H1 (cell line): ENCODE measurements around the gene CTPS1. TPM values are rescaled to one million over a fixed set of nuclear protein-coding genes. Genes with fewer than 3 reads are reported as not detected.
A peak's percentile ranks its signal among the peaks of the same experiment; 100 is the strongest.

ENCODE experiments used
- CTCF ChIA-PET: fragments of 300-600 bp; sonication (Branson Sonifier 250); formaldehyde crosslinking; loops from one replicate; lab custom pipeline; 2021; ENCODE audit not compliant: partially characterized antibody; lab: Charles Lee
- POLR2A ChIA-PET: fragments of 300-600 bp; sonication (Branson Sonifier 250); formaldehyde crosslinking; loops from one replicate; lab custom pipeline; 2021; ENCODE audit warnings: inconsistent platforms; ENCODE audit not compliant: partially characterized antibody; lab: Charles Lee
- DNase-seq, 2 experiments: peaks; one replicate each; pipeline versions ENCODE4 v3.0.0 to v3.0.0-alpha.2; 2010 to 2022; ENCODE audit warnings: low spot score in 2 of 2, low read depth in 1 of 2, mixed read lengths in 1 of 2
- FAIRE-seq: peaks from 2 replicates; lab custom pipeline; 2011; peaks lifted over from hg19 to GRCh38; lab: Jason Lieb, UNC
- H2AFZ ChIP-seq: 2 replicates; pipeline ENCODE4 v1.8.1; 2012; ENCODE audit warnings: low read length, inconsistent platforms
- H2AK5ac ChIP-seq: 2 replicates; pipeline ENCODE4 v1.6.1; 2013; ENCODE audit warnings: low read depth, low read length
- H2BK120ac ChIP-seq: replicated peaks from 2 replicates; pipeline ENCODE3; 2013; ENCODE audit warnings: low read depth, low read length, inconsistent platforms
- H2BK12ac ChIP-seq: 2 replicates; pipeline ENCODE4 v1.6.1; 2013; ENCODE audit warnings: low read depth, low read length
- H2BK15ac ChIP-seq: 2 replicates; pipeline ENCODE4 v1.6.1; 2013; ENCODE audit warnings: low read length
- H2BK20ac ChIP-seq: 2 replicates; pipeline ENCODE4 v1.6.1; 2013; ENCODE audit warnings: low read length
- H2BK5ac ChIP-seq: 2 replicates; pipeline ENCODE4 v1.6.1; 2013; ENCODE audit warnings: low read depth, low read length
- H3K14ac ChIP-seq: 2 replicates; pipeline ENCODE4 v1.6.1; 2013; ENCODE audit warnings: inconsistent platforms; ENCODE audit not compliant: insufficient read length
- H3K18ac ChIP-seq: 2 replicates; pipeline ENCODE4 v1.6.1; 2013; ENCODE audit warnings: low read length; ENCODE audit errors: extremely low read depth
- H3K23ac ChIP-seq: 2 replicates; pipeline ENCODE4 v1.6.1; 2013; ENCODE audit warnings: inconsistent platforms; ENCODE audit not compliant: insufficient read length
- H3K23me2 ChIP-seq: 2 replicates; pipeline ENCODE4 v1.6.1; 2013; ENCODE audit warnings: low read depth, low read length
- H3K27ac ChIP-seq: 2 replicates; pipeline ENCODE4 v1.6.1; 2011; ENCODE audit warnings: low read depth, low read length, inconsistent platforms
- H3K27me3 ChIP-seq, 4 experiments: replicated peaks in 1 of 4; 1 replicate in 1 of 4; 2 replicates in 3 of 4; pipeline versions ENCODE4 v1.6.1 to v1.8.1; 2011 to 2013; ENCODE audit warnings: low read length in 3 of 4, mild to moderate bottlenecking in 3 of 4, inconsistent platforms in 2 of 4, mixed read lengths in 2 of 4, moderate library complexity in 1 of 4; ENCODE audit not compliant: control insufficient read depth in 3 of 4, insufficient read depth in 3 of 4; ENCODE audit errors: extremely low read depth in 1 of 4
- H3K36me3 ChIP-seq, 4 experiments: 2 replicates each; pipeline versions ENCODE4 v1.6.1 to v1.8.1; 2011 to 2013; ENCODE audit warnings: mild to moderate bottlenecking in 4 of 4, low read length in 3 of 4, moderate library complexity in 2 of 4, control low read depth in 1 of 4, inconsistent platforms in 1 of 4; ENCODE audit not compliant: insufficient read depth in 4 of 4, control insufficient read depth in 2 of 4
- H3K4ac ChIP-seq: replicated peaks from 2 replicates; pipeline ENCODE3; 2013; ENCODE audit warnings: low read length, low read depth, mixed read lengths, inconsistent platforms; ENCODE audit not compliant: insufficient read length
- H3K4me1 ChIP-seq, 4 experiments: replicated peaks in 1 of 4; 1 replicate in 1 of 4; 2 replicates in 3 of 4; pipeline versions ENCODE4 v1.6.1 to v1.8.1; 2011 to 2013; ENCODE audit warnings: low read length in 3 of 4, inconsistent platforms in 2 of 4, mixed read lengths in 1 of 4; ENCODE audit not compliant: insufficient read depth in 4 of 4, control insufficient read depth in 3 of 4
- H3K4me2 ChIP-seq, 2 experiments: 2 replicates each; pipeline versions ENCODE4 v1.6.1 to v1.8.1; 2011 to 2013; ENCODE audit warnings: low read depth in 2 of 2, low read length in 2 of 2, control low read depth in 1 of 2, inconsistent platforms in 1 of 2, mild to moderate bottlenecking in 1 of 2; ENCODE audit not compliant: insufficient read depth in 1 of 2
- H3K4me3 ChIP-seq, 4 experiments: fragments of 200-600, 300-600 bp in 1 of 4; sonication (generic), shearing (Covaris generic), sonication (Bioruptor Twin) in 1 of 4; 2 replicates each; pipeline versions ENCODE4 v1.5.1 to v1.8.1; 2011 to 2016; ENCODE audit warnings: low read length in 4 of 4, low read depth in 3 of 4, control low read depth in 2 of 4, inconsistent platforms in 2 of 4, mild to moderate bottlenecking in 2 of 4, mixed read lengths in 1 of 4, moderate library complexity in 1 of 4; ENCODE audit not compliant: insufficient read depth in 2 of 4; ENCODE audit errors: extremely low read depth in 1 of 4
- H3K56ac ChIP-seq: replicated peaks from 2 replicates; pipeline ENCODE3; 2013; ENCODE audit warnings: low read depth, mild to moderate bottlenecking, mixed read lengths, low read length, inconsistent platforms; ENCODE audit not compliant: insufficient read length
- H3K79me1 ChIP-seq: 2 replicates; pipeline ENCODE4 v1.6.1; 2013; ENCODE audit warnings: low read depth, low read length, control low read depth
- H3K79me2 ChIP-seq, 2 experiments: 2 replicates each; pipeline versions ENCODE4 v1.6.1 to v1.8.1; 2012 to 2013; ENCODE audit warnings: low read length in 2 of 2, mild to moderate bottlenecking in 2 of 2, inconsistent platforms in 1 of 2; ENCODE audit not compliant: insufficient read depth in 2 of 2, control insufficient read depth in 1 of 2
- H3K9ac ChIP-seq, 4 experiments: replicated peaks in 1 of 4; 1 replicate in 1 of 4; 2 replicates in 3 of 4; pipeline versions ENCODE4 v1.6.1 to v1.8.1; 2011 to 2013; ENCODE audit warnings: low read depth in 3 of 4, low read length in 3 of 4, control low read depth in 2 of 4, mild to moderate bottlenecking in 2 of 4, moderate library complexity in 2 of 4, inconsistent platforms in 1 of 4; ENCODE audit errors: extremely low read depth in 1 of 4
- H3K9me3 ChIP-seq, 2 experiments: 2 replicates each; pipeline versions ENCODE4 v1.6.1 to v1.8.1; 2012 to 2013; ENCODE audit warnings: mild to moderate bottlenecking in 2 of 2, moderate library complexity in 2 of 2, control low read depth in 1 of 2, inconsistent platforms in 1 of 2, low read depth in 1 of 2, low read length in 1 of 2, mixed read lengths in 1 of 2; ENCODE audit not compliant: insufficient read depth in 2 of 2
- H4K20me1 ChIP-seq, 2 experiments: replicated peaks in 1 of 2; 2 replicates each; pipeline versions ENCODE3 to v1.8.1; 2011 to 2013; ENCODE audit warnings: inconsistent platforms in 2 of 2, low read length in 2 of 2, mild to moderate bottlenecking in 1 of 2; ENCODE audit not compliant: insufficient read depth in 2 of 2, control insufficient read depth in 1 of 2
- H4K5ac ChIP-seq: 2 replicates; pipeline ENCODE4 v1.6.1; 2013; ENCODE audit warnings: low read length, low read depth, mixed read lengths, inconsistent platforms; ENCODE audit not compliant: insufficient read length
- H4K8ac ChIP-seq: 2 replicates; pipeline ENCODE4 v1.8.0; 2013; ENCODE audit warnings: mild to moderate bottlenecking, moderate library complexity, low read length, inconsistent platforms; ENCODE audit not compliant: insufficient read depth; ENCODE audit errors: extremely low read depth
- H4K91ac ChIP-seq: replicated peaks from 2 replicates; pipeline ENCODE3; 2013; ENCODE audit warnings: low read length, mixed read lengths, inconsistent platforms; ENCODE audit not compliant: insufficient read length
- CTCF ChIP-seq, 3 experiments: IDR thresholded peaks; 1 replicate in 2 of 3; 2 replicates in 1 of 3; pipeline versions ENCODE4 v1.5.1 to v1.6.1; 2011; ENCODE audit warnings: low read length in 3 of 3, mild to moderate bottlenecking in 3 of 3, inconsistent platforms in 2 of 3, low read depth in 1 of 3, moderate library complexity in 1 of 3; ENCODE audit not compliant: insufficient read depth in 1 of 3; ENCODE audit errors: control extremely low read depth in 1 of 3
- HDAC2 ChIP-seq, 2 experiments: fragments of 300-600 bp in 1 of 2; sonication (generic) in 1 of 2; IDR thresholded peaks; 2 replicates each; pipeline ENCODE4 v1.6.1; 2011 to 2012; ENCODE audit warnings: low read depth in 2 of 2, low read length in 2 of 2, mild to moderate bottlenecking in 2 of 2, moderate library complexity in 2 of 2, borderline replicate concordance in 1 of 2, inconsistent platforms in 1 of 2
- KDM1A ChIP-seq: fragments of 200-600, 300-600 bp; sonication (generic); IDR thresholded peaks from 2 replicates; pipeline ENCODE4 v1.7.1; 2016; ENCODE audit warnings: mild to moderate bottlenecking, low read length, borderline replicate concordance
- RAD21 ChIP-seq, 2 experiments: IDR thresholded peaks in 1 of 2; conservative IDR thresholded peaks in 1 of 2; 2 replicates each; pipeline ENCODE4 v1.6.1; 2011; ENCODE audit warnings: low read depth in 2 of 2, low read length in 2 of 2, improper control_type of control experiment in 1 of 2, inconsistent platforms in 1 of 2, mild to moderate bottlenecking in 1 of 2, moderate library complexity in 1 of 2
- WGBS, 2 experiments: shearing (Covaris generic) in 1 of 2; methylation state at CpG; one replicate each; pipeline versions ENCODE4 v1.1.6 to v1.1.7; 2013 to 2015; ENCODE audit warnings: low lambda C conversion rate in 2 of 2, mixed read lengths in 2 of 2, inconsistent platforms in 1 of 2, low coverage in 1 of 2, missing lambda C conversion rate in 1 of 2; ENCODE audit not compliant: insufficient replicate concordance in 2 of 2, insufficient coverage in 1 of 2, insufficient read length in 1 of 2; ENCODE audit errors: extremely low coverage in 1 of 2, missing lambda C conversion rate in 1 of 2; 5-methylcytosine and 5-hydroxymethylcytosine counted together
- polyA plus RNA-seq, 7 experiments: library from polyadenylated mRNA; depleted of rRNA in 3 of 7; stranded (reverse) in 5 of 7; unstranded in 2 of 7; fragments of >200 nt in 5 of 7; fragments of 200-250 nt in 2 of 7; gene quantifications; 1 replicate in 5 of 7; 2 replicates in 1 of 7; 4 replicates in 1 of 7; pipeline versions ENCODE4 v1.2.1 to v1.2.3, GENCODE V29; 2011 to 2013; ENCODE audit warnings: missing spikeins in 2 of 7, mixed read lengths in 2 of 7
- total RNA-seq: library from RNA; stranded (reverse); fragmentation: NEBNext Ultra II Directional; extraction: Animal tissue kit (Norgen Biotek cat#: 25700); gene quantifications from 2 replicates; pipeline ENCODE4 v1.2.1, GENCODE V29; 2021

Gene CTPS1
- total and polyA plus RNA-seq, 2 of the 8 experiments (the other 6 are each of a cell fraction or from before 2014, with no cell fraction given): 35.5 to 103 TPM

GRCh38 chr1:41023279-41023990, 43.9 kb downstream of the CTPS1 start:
- ChIA-PET CTCF (interaction anchor here (0.6 to 4.1 kb wide), 12 partner anchors 8 to 230 kb away, joined by 3 to 20 read pairs (median 4); no protein-coding TSS in a partner anchor), POLR2A (interaction anchor here (1.1 to 3.2 kb wide), 9 partner anchors 7 to 57 kb away, joined by 3 to 17 read pairs (median 7); partner anchors contain the start of gene CTPS1)
- H3K9ac ChIP-seq: no peak overlapping the region
- H3K27me3 ChIP-seq: peaks cover 0 to 13% (median 6%) of the 10 kb centered on the region in 4 experiments; a peak in 5 of 7 replicates
- H4K5ac ChIP-seq: no peak overlapping the region
- no peak overlapping the region for H3K4ac ChIP-seq
- no peak overlapping the region for H2BK5ac ChIP-seq
- H4K20me1 ChIP-seq: peaks cover 4 to 6% of the 10 kb centered on the region in 2 experiments
- DNase-seq: no peak
- peaks cover 0 to 7% (median 4%) of the 10 kb centered on the region in 4 experiments; a peak in 4 of 7 replicates for H3K4me1 ChIP-seq
- no peaks in the 10 kb centered on the region for H3K9me3 ChIP-seq
- H4K91ac ChIP-seq: no peak overlapping the region
- no peak for FAIRE-seq
- TF ChIP-seq HDAC2 (IDR thresholded peaks at IDR 0.05; ENCODE audit: borderline replicate concordance in 1 of 2, low read depth in 2 of 2, low read length in 2 of 2) (no peak), RAD21 (IDR thresholded peaks at IDR 0.05 in 1 of 2, conservative IDR thresholded peaks at IDR 0.05 in 1 of 2; ENCODE audit: low read depth in 2 of 2, low read length in 2 of 2) (peak; percentile 21 to 40; a peak in 3 of 4 replicates), CTCF (IDR thresholded peaks at IDR 0.05; ENCODE audit: control extremely low read depth in 1 of 3, insufficient read depth in 1 of 3, low read depth in 1 of 3, low read length in 3 of 3) (peak; percentile 19 to 46 (median 43); a peak in 3 of 4 replicates), KDM1A (no peak)
- H2BK20ac ChIP-seq: no peak overlapping the region
- no peak overlapping the region for H3K23ac ChIP-seq
- H2BK15ac ChIP-seq: no peak overlapping the region
- H2AK5ac ChIP-seq: no peak overlapping the region
- H3K79me2 ChIP-seq: no peaks in the 10 kb centered on the region
- H3K79me1 ChIP-seq: no peaks in the 10 kb centered on the region
- H3K18ac ChIP-seq: no peak overlapping the region
- peaks cover 0 to 7% (median 4%) of the 10 kb centered on the region in 4 experiments; a peak in 3 of 8 replicates for H3K36me3 ChIP-seq
- H2BK120ac ChIP-seq: no peak overlapping the region
- 0 out of 2 replicates have a peak overlapping the region, but pooled peaks have one; percentile 9 for H2BK12ac ChIP-seq
- no peak overlapping the region for H2AFZ ChIP-seq
- 86% methylated on average over 5 of the region's 5 CpGs; no CpG with 5 or more reads in 1 of the 2 experiments for WGBS, 2 experiments
- no peak overlapping the region for H4K8ac ChIP-seq
- H3K14ac ChIP-seq: no peak overlapping the region
- no peak overlapping the region for H3K4me2 ChIP-seq
- no peak overlapping the region for H3K4me3 ChIP-seq
- H3K27ac ChIP-seq: no peak overlapping the region
- no peaks in the 10 kb centered on the region for H3K23me2 ChIP-seq
- no peak overlapping the region for H3K56ac ChIP-seq
